Small intestine (tissue), 16 donors: ENCODE results near the gene TBC1D24. TPM values are rescaled to one million over a fixed set of nuclear protein-coding genes. Genes with fewer than 3 reads are reported as not detected.
A peak's percentile ranks its signal among the peaks of the same experiment; 100 is the strongest.

Experiments used
- DNase-seq, 2 donors: peaks; one replicate each; pipeline versions ENCODE4 v3.0.0 to v3.0.0-alpha.2; 2013
- FAIRE-seq: peaks from 2 replicates; lab custom pipeline; 2012; peaks lifted over from hg19 to GRCh38; lab: Jason Lieb, UNC
- H3K27ac ChIP-seq, 3 donors: one replicate each; pipeline ENCODE4 v1.5.1; 2013; ENCODE audit warnings: low read length in 2 of 3, mild to moderate bottlenecking in 2 of 3, control low read depth in 1 of 3, inconsistent platforms in 1 of 3, low read depth in 1 of 3, moderate library complexity in 1 of 3
- H3K27me3 ChIP-seq, 3 donors: one replicate each; pipeline ENCODE4 v1.6.1; 2013; ENCODE audit warnings: low read length in 3 of 3, inconsistent platforms in 1 of 3; ENCODE audit not compliant: control insufficient read depth in 3 of 3, insufficient read depth in 3 of 3
- H3K36me3 ChIP-seq, 3 donors: one replicate each; pipeline ENCODE4 v1.6.1; 2013; ENCODE audit warnings: low read length in 3 of 3, inconsistent platforms in 1 of 3, low read depth in 1 of 3, mild to moderate bottlenecking in 1 of 3, moderate library complexity in 1 of 3; ENCODE audit not compliant: control insufficient read depth in 3 of 3, insufficient read depth in 2 of 3
- H3K4me1 ChIP-seq, 3 donors: one replicate each; pipeline ENCODE4 v1.6.1; 2013; ENCODE audit warnings: low read length in 2 of 3, inconsistent platforms in 1 of 3, low read depth in 1 of 3, mild to moderate bottlenecking in 1 of 3, moderate library complexity in 1 of 3; ENCODE audit not compliant: control insufficient read depth in 3 of 3, insufficient read depth in 2 of 3
- H3K4me3 ChIP-seq, 3 donors: one replicate each; pipeline ENCODE4 v1.5.1; 2013; ENCODE audit warnings: low read length in 3 of 3, control low read depth in 1 of 3, inconsistent platforms in 1 of 3, low read depth in 1 of 3, mild to moderate bottlenecking in 1 of 3, moderate library complexity in 1 of 3
- H3K9me3 ChIP-seq, 2 donors: one replicate each; pipeline ENCODE4 v1.6.1; 2013; ENCODE audit warnings: low read depth in 1 of 2, low read length in 1 of 2; ENCODE audit not compliant: control insufficient read depth in 2 of 2, insufficient read depth in 1 of 2
- WGBS, 3 donors: extraction: QIAGEN DNeasy Blood & Tissue Kit; methylation state at CpG; one replicate each; pipeline ENCODE4 v1.1.7; 2013; 5-methylcytosine and 5-hydroxymethylcytosine counted together
- long read RNA-seq, 10 donors: transcript quantifications; one replicate each; lab custom pipeline, GENCODE V29; 2026
- polyA plus RNA-seq, 4 donors: library from polyadenylated mRNA; stranded (reverse) in 3 of 4; unstranded in 1 of 4; fragments of 200-250 nt in 3 of 4; fragments of 120-200 nt in 1 of 4; gene quantifications; one replicate each; pipeline versions ENCODE4 v1.2.1 to v1.2.3, GENCODE V29; 2013
- donor health status: healthy with polysubstance abuse.
- donor health status: control.
- donor health status: control.
- donor health status: Bipolar disorder and iron deficiency.
- donor health status: healthy.

The TBC1D24 gene
- 10 to 100 TPM in 1 of 4 donors, 1 to 10 TPM in 2, under 1 TPM in 1; 0.81 to 12.6 (median 3.2) TPM for polyA plus RNA-seq
- long read RNA-seq, donor 1: 0 reads
- long read RNA-seq, donor 2: 0 reads
- long read RNA-seq, donor 3: 0 reads
- long read RNA-seq, donor 4: 0 reads
- long read RNA-seq, donor 5, partial matches to known transcripts: 0 of 1 reads
- long read RNA-seq, donor 5, other reads (novel, unspliced or antisense): 0 of 1 reads
- long read RNA-seq, donor 6: 0 reads
- long read RNA-seq, donor 7: 0 reads
- long read RNA-seq, donor 8: 0 reads
- long read RNA-seq, donor 9: 0 reads
- long read RNA-seq, donor 10, full-length matches to known transcripts: 5 of 5 reads
- long read RNA-seq, donor 10, partial matches to known transcripts: 0 of 5 reads
- long read RNA-seq, donor 10, other reads (novel, unspliced or antisense): 0 of 5 reads

DNA sequence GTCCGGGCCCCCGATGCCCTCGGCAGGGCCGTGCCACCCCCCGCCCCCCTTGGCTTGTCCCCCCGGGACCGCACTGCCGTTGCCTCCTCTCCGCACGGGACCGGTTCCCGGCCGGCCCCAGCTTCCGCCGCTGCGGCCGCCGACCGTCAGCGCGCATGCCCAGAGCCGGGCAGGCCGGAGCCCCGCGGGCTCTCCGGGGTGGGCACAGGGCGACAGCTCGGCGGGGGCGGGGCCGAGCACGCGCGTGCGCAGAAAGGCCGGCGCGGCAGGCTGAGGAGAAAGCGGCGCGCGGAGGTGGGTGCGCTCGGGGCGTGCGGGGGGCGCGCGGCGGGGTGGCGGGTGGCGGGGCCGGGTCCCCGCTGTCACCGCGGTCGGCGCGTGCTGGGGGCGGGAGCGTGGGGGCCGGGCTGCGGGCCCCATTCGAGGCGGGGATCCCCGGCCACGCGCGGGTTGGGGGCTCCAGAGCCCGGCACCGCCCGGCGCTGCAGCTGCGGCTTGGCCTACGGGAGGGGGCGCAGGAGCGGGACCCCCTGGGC lies at the start of gene TBC1D24:
TBC1D24 (plus strand) TSS at position 251 of the 536 bp plus-strand sequence. CDS start 21,022 bp downstream, outside the sequence.
- H3K36me3 ChIP-seq: peaks cover 0 to 12% (median 0%) of the 10 kb centered on the region in 3 donors
- peak within 1 kb of the TSS; percentile 49 to 88 (median 61) for H3K4me3 ChIP-seq
- H3K9me3 ChIP-seq: no peaks in the 10 kb centered on the region
- H3K27me3 ChIP-seq: peaks cover 10 to 28% (median 12%) of the 10 kb centered on the region in 3 donors
- FAIRE-seq: no peak
- WGBS, 3 donors: 0 to 1% (median 0%) methylated on average over 13 to 77 of the region's 77 CpGs
- H3K27ac ChIP-seq: peak within 1 kb of the TSS; percentile 49 to 74 (median 61)
- DNase-seq: peak; percentile 79 to 93
- H3K4me1 ChIP-seq: peaks cover 0 to 18% (median 0%) of the 10 kb centered on the region in 3 donors

DNA sequence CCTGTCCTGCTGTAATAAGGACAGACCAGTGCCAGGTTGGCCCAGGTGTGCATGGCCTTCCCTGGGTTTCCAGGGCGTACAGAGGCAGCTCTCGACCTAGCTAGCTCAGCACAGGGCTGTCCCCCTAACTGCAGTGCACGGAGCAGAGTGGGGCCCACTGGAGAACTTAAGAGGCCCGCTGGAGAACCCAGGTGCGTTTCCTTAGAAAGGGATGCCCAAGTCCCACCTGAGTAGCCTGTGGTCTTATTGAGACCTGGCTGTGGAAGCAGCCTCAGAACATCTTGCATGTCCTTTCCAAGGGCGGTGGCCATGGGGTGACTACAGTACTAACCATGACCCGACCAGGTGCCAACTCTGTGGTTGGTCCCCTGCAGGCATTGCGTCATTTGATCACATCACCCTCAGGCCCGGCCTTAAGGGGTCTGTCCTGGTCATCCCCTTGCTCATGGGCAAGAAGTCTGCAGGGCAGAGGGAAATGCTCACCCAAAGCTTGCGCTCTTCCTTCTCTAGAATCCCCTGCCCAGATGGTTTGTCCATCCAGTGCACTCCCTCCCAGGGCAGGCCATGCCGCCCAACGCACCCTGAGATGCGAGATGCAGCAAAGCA lies 49.0 kb upstream of the TBC1D24 start:
- no peaks in the 10 kb centered on the region for H3K9me3 ChIP-seq
- no peak overlapping the region for H3K4me3 ChIP-seq
- WGBS, 3 donors: 89 to 93% (median 93%) methylated on average over 13 of the region's 13 CpGs
- H3K36me3 ChIP-seq: no peaks in the 10 kb centered on the region
- DNase-seq: no peak
- no peak for FAIRE-seq
- peaks cover 0 to 19% (median 4%) of the 10 kb centered on the region in 3 donors for H3K4me1 ChIP-seq
- H3K27ac ChIP-seq: no peak overlapping the region
- peaks cover 0 to 3% (median 0%) of the 10 kb centered on the region in 3 donors for H3K27me3 ChIP-seq

DNA sequence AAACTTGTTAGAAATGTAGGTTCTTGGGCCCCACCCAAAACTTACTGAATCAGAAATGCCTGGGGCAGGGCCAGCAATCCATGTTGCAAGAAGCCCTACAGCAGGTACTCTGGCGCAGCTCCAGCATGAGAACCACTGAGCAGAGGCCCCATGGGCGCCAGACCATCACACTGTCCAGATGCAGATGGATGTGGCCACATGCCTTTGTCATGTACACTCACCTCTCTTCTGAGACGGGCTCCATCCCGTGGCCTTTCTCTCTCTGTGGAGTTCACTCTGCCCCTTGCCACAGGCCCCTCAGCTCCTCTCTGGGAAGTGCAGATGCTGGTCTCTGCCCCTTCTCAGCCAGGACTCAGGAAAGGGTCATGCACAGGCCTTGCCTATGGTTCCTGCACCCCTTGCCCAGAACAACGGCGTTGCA lies 48.0 kb upstream of the TBC1D24 start:
- WGBS, 3 donors: 95 to 97% (median 95%) methylated on average over 6 of the region's 6 CpGs
- Histone ChIP-seq H3K4me3 (no peak overlapping the region), H3K27ac (no peak overlapping the region), H3K27me3 (no peaks in the 10 kb centered on the region), H3K9me3 (no peaks in the 10 kb centered on the region), H3K4me1 (peaks cover 0 to 22% (median 4%) of the 10 kb centered on the region in 3 donors), H3K36me3 (peaks cover 0 to 3% (median 0%) of the 10 kb centered on the region in 3 donors)
- no peak for DNase-seq
- no peak for FAIRE-seq

DNA sequence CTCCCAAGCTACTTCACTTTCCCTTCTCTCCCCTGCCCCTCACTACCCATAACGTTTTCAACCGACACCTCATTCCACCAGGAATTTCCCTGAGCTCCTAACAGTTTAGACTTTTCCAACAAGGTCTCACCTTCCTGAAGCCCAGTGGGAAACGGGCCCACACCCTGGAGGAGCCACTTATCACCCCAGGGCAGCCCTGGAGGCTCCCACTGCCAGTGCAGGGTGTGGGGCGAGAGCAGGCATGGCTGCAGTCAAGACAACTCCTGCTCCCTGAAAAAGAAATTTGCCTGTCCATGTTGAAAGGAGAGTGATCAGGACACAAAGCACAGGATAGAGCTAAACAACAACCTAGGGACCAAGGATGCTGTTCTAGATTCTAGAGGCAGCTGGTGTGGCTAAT lies 47.4 kb upstream of the TBC1D24 start:
- no peak for FAIRE-seq

DNA sequence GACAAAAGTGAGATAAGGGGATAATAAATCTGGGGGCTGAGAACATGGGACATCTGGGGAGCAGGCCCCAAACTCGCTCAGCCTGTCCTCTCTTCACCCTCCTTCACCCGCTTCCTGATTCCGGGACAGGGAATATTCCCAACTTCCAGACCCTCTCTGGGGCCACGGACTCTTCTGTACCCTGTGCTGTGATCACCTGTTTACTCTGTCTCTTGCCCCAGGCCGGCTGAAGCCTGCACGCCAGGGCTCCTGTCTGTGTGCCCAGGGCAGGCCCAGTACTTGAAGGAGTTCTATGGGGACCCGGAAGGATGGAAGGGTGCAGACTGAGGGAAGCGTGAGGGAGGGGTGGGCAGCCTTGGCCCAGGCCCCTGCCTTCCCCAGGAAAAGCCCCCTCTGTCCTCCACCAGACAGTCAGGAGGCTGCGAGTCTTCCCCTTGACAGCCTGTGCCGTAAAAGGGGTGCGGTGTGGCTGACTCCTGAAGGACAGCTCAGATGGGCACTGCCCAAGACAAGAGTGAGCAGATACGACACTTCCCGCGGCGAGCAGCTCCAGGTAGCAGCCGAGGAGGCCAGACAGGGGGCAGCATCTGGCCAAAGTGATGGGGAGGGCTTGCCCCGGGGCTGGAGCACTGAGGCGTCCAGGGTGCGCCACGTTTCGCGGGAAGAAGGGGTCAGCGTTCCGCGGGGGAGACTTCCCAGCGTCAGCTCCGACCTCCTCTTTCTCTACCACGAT lies 46.7 kb upstream of the TBC1D24 start:
- no peaks in the 10 kb centered on the region for H3K9me3 ChIP-seq
- H3K36me3 ChIP-seq: peaks cover 0 to 14% (median 0%) of the 10 kb centered on the region in 3 donors
- peak in 1 of 2 donors; percentile 27 for DNase-seq
- no peaks in the 10 kb centered on the region for H3K27me3 ChIP-seq
- H3K27ac ChIP-seq: peak overlapping the region in 2 of 3 donors; percentile 18 to 54
- H3K4me1 ChIP-seq: peaks cover 0 to 22% (median 4%) of the 10 kb centered on the region in 3 donors
- WGBS, 3 donors: 19 to 29% (median 24%) methylated on average over 28 of the region's 28 CpGs
- no peak for FAIRE-seq
- peak overlapping the region; percentile 46 to 88 (median 77) for H3K4me3 ChIP-seq

More for the DNA sequence above, 47.4 kb upstream of the TBC1D24 start:
- Histone ChIP-seq H3K4me1 (peaks cover 0 to 22% (median 4%) of the 10 kb centered on the region in 3 donors), H3K27me3 (no peaks in the 10 kb centered on the region), H3K27ac (no peak overlapping the region), H3K9me3 (no peaks in the 10 kb centered on the region), H3K4me3 (no peak overlapping the region), H3K36me3 (peaks cover 0 to 7% (median 0%) of the 10 kb centered on the region in 3 donors)
- DNase-seq: no peak
- 74 to 83% (median 77%) methylated on average over 4 of the region's 4 CpGs for WGBS, 3 donors

DNA sequence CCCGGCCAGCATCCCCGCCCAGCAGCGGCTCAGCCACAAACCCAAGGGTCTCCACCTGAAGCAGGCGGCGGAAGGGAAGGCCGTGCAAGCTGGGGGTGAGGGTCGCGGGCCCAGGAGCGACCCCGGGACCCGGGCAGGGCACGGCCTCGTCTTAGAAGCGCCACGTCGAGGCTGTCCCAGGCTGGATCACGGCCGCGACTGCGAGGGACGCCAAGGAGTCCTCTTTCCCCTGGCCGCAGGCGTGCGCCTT lies 46.2 kb upstream of the TBC1D24 start:
- Histone ChIP-seq H3K36me3 (peaks cover 0 to 19% (median 0%) of the 10 kb centered on the region in 3 donors), H3K27ac (peak overlapping the region; percentile 16 to 54 (median 18)), H3K4me1 (peaks cover 0 to 22% (median 4%) of the 10 kb centered on the region in 3 donors), H3K9me3 (no peaks in the 10 kb centered on the region), H3K27me3 (no peaks in the 10 kb centered on the region), H3K4me3 (peak overlapping the region; percentile 46 to 88 (median 77))
- no peak for FAIRE-seq
- no peak for DNase-seq
- WGBS, 3 donors: 0 to 1% (median 0%) methylated on average over 7 to 24 of the region's 24 CpGs

DNA sequence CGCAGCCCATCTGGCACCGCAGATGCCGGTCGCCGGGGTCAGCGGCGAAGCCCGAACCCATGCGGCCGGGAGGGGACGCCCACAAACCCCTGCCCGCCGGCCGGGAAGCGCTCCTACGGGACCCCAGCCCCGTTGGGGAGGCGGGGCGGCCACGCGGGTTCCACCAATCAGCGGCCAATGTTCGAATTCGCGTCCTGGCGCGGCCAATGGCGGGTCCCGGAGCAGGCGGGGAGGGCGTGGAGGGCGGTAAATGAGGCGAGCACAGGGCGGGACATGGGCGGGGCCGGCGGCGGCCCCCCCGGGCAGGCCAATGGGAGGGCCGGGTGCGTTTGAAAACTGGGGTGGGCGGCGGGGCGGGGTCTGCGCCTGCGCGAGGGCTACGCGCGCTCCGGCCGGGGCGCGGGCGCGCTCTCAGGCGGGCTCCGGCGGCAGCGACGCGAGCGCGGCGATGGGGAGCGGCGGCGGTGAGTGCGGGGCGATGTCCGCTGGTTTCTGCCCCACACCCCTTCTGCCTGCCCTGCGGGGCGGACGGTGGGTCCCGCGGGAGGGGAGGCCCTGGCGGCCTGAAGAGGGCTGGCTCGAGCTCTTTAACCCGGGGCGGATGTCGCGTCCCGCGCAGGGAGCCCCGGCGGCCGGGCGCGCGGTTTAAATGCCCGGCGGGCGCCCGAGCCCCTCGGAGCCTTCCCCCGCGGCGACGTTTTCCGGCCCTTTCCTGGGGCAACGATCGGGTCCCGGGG lies 45.7 kb upstream of the TBC1D24 start, which contains the start of gene CCNF:
CCNF (plus strand) TSS at position 414 of the 737 bp plus-strand sequence; CDS start at position 449, 35 bp downstream.
- Histone ChIP-seq H3K27ac (peak within 1 kb of the TSS; percentile 39 to 54 (median 52)), H3K36me3 (peaks cover 0 to 23% (median 0%) of the 10 kb centered on the region in 3 donors), H3K4me1 (peaks cover 0 to 22% (median 4%) of the 10 kb centered on the region in 3 donors), H3K9me3 (no peaks in the 10 kb centered on the region), H3K27me3 (no peaks in the 10 kb centered on the region), H3K4me3 (peak within 1 kb of the TSS; percentile 72 to 88 (median 77))
- DNase-seq (peak; percentile 94 to 98), FAIRE-seq (no peak)
- WGBS, 3 donors: 0 to 1% (median 1%) methylated on average over 56 to 103 of the region's 103 CpGs
